Tibial nerve (tissue), 4 donors: ENCODE results near the gene CC2D2B. TPM values are rescaled to one million over a fixed set of nuclear protein-coding genes. Genes with fewer than 3 reads are reported as not detected.

Experiments used
- DNase-seq, 2 donors: peaks; one replicate each; pipeline ENCODE4 v3.0.0-alpha.2; 2019; ENCODE audit warnings: low spot score in 2 of 2
- H3K27ac ChIP-seq, 4 donors: fragments of 200-600 bp; sonication (generic) in 3 of 4; one replicate each; pipeline ENCODE4 v1.5.1; 2017 to 2019; ENCODE audit warnings: mild to moderate bottlenecking in 1 of 4
- H3K27me3 ChIP-seq, 2 donors: fragments of 200-600 bp; sonication (generic) in 1 of 2; one replicate each; pipeline versions ENCODE4 v1.5.1 to v1.6.0; 2017 to 2019
- H3K36me3 ChIP-seq, 3 donors: fragments of 200-600 bp; sonication (generic); one replicate each; pipeline ENCODE4 v1.5.1; 2018 to 2019
- H3K4me1 ChIP-seq, 4 donors: fragments of 200-600 bp; sonication (generic) in 3 of 4; one replicate each; pipeline ENCODE4 v1.5.1; 2017 to 2019
- H3K4me3 ChIP-seq, 4 donors: fragments of 200-600 bp; sonication (generic) in 3 of 4; one replicate each; pipeline ENCODE4 v1.5.1; 2017 to 2019; ENCODE audit warnings: mild to moderate bottlenecking in 1 of 4, moderate library complexity in 1 of 4
- H3K9me3 ChIP-seq, 4 donors: fragments of 200-600 bp; sonication (generic) in 3 of 4; one replicate each; pipeline ENCODE4 v1.5.1; 2017 to 2019
- EP300 ChIP-seq, 2 donors: sonication (generic); formaldehyde crosslinking; IDR thresholded peaks; one replicate each; pipeline ENCODE4 v1.6.1; 2017; ENCODE audit warnings: antibody characterized with exemption in 2 of 2, mild to moderate bottlenecking in 1 of 2
- POLR2A ChIP-seq, 2 donors: fragments of 450-650 bp; IDR thresholded peaks; one replicate each; pipeline ENCODE4 v1.6.1; 2017; ENCODE audit warnings: antibody characterized with exemption in 2 of 2, mild to moderate bottlenecking in 2 of 2, moderate library complexity in 2 of 2
- WGBS, 2 donors: methylation state at CpG; one replicate each; pipeline ENCODE4 v1.1.5; 2018; 5-methylcytosine and 5-hydroxymethylcytosine counted together
- total RNA-seq, 4 donors: library from RNA; depleted of rRNA; stranded (reverse); fragments of >200 nt; gene quantifications; one replicate each; pipeline ENCODE4 v1.1.0, GENCODE V29; 2016
- TF ChIP-seq, protein P1 (sequence below), 5 experiments: fragments of 200-600 bp in 3 of 5; fragments of 450-650 bp in 2 of 5; sonication (generic) in 3 of 5; IDR thresholded peaks; one replicate each; pipeline ENCODE4 v1.5.1; 2016 to 2019; ENCODE audit warnings: antibody characterized with exemption in 5 of 5, mild to moderate bottlenecking in 3 of 5, moderate library complexity in 2 of 5

CC2D2B gene
- total RNA-seq, 4 donors from 2014 or later: 1.1 to 23.7 (median 1.8) TPM; not detected in 1

DNA sequence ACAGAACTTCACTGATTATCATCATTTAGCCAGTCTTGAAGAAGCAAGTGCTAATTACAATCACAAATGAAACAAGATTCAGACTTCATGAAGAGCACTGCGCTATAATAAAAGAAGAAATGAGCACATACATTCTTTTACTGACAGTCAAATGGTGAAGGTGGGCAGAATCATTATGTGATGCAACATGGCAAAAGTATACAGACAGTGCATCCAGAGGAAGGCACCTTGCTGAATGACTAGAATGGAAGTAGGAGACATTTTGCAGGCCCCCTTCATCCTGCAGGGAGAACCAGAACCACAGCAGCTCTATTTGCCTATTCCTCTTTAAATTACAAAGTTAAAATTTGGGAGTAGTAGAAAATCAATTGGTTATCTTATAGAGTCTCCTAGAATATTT, 31.0 kb upstream of the CC2D2B start:
- H3K4me3 ChIP-seq: no peak overlapping the region
- H3K4me1 ChIP-seq: no peaks in the 10 kb centered on the region
- H3K27me3 ChIP-seq: no peaks in the 10 kb centered on the region
- TF ChIP-seq, protein P1, sequence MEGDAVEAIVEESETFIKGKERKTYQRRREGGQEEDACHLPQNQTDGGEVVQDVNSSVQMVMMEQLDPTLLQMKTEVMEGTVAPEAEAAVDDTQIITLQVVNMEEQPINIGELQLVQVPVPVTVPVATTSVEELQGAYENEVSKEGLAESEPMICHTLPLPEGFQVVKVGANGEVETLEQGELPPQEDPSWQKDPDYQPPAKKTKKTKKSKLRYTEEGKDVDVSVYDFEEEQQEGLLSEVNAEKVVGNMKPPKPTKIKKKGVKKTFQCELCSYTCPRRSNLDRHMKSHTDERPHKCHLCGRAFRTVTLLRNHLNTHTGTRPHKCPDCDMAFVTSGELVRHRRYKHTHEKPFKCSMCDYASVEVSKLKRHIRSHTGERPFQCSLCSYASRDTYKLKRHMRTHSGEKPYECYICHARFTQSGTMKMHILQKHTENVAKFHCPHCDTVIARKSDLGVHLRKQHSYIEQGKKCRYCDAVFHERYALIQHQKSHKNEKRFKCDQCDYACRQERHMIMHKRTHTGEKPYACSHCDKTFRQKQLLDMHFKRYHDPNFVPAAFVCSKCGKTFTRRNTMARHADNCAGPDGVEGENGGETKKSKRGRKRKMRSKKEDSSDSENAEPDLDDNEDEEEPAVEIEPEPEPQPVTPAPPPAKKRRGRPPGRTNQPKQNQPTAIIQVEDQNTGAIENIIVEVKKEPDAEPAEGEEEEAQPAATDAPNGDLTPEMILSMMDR (IDR thresholded peaks at IDR 0.05): no peak
- TF ChIP-seq POLR2A (IDR thresholded peaks at IDR 0.05) (no peak), EP300 (IDR thresholded peaks at IDR 0.05) (no peak)
- no peaks in the 10 kb centered on the region for H3K9me3 ChIP-seq
- DNase-seq: no peak
- no peak overlapping the region for H3K27ac ChIP-seq
- 100% methylated on average over 1 of the region's 1 CpG for WGBS, 2 donors
- peaks cover 0 to 53% (median 5%) of the 10 kb centered on the region in 3 donors for H3K36me3 ChIP-seq

DNA sequence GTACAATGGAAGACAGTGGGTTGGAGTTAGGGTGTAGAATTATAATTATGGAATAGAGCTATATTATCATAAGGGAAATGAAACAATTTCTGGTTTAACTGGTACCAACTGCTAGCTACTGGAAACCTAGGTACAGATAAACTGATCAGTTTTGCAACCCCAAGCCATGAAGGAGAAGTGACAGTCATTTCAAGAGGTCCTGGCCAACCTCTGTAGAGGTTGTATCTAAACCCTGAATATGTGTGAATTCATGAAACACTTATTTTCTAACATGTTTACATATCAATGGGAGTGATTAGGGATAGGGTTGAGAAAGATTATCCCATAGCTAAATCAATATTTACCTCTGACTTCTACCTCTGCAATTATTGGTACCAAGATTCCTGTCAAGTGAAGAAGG, 29.9 kb upstream of the CC2D2B start:
- Histone ChIP-seq H3K36me3 (peaks cover 0 to 41% (median 5%) of the 10 kb centered on the region in 3 donors), H3K4me1 (no peaks in the 10 kb centered on the region), H3K27me3 (no peaks in the 10 kb centered on the region), H3K4me3 (no peak overlapping the region), H3K9me3 (no peaks in the 10 kb centered on the region), H3K27ac (no peak overlapping the region)
- no peak for TF ChIP-seq EP300 (IDR thresholded peaks at IDR 0.05)
- no peak for TF ChIP-seq POLR2A (IDR thresholded peaks at IDR 0.05)
- TF ChIP-seq, protein P1 (IDR thresholded peaks at IDR 0.05): no peak
- no peak for DNase-seq

DNA sequence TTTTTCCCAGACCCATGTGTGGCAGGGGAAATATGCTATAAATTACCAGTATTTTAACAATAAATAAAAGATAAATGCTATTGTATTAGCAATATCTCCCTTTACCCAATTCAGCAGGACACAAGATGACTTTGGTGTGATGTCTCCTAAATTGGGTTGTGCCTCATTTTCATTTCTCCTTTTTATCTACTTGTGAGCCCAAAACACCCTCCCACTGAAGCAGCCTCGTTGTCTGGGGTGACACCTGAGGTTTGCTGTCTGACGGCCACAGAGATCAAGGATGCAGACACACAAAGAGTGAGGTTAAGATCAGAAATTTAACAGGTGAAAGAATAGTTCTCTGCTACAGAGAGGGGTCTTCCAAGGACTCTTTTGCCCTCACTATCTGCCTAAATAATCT, 27.1 kb upstream of the CC2D2B start:
- H3K4me1 ChIP-seq: no peaks in the 10 kb centered on the region
- no peaks in the 10 kb centered on the region for H3K27me3 ChIP-seq
- H3K27ac ChIP-seq: peak overlapping the region in 2 of 4 donors; percentile 1 to 45
- no peak for TF ChIP-seq EP300 (IDR thresholded peaks at IDR 0.05)
- no peak for TF ChIP-seq POLR2A (IDR thresholded peaks at IDR 0.05)
- TF ChIP-seq, protein P1 (IDR thresholded peaks at IDR 0.05): no peak
- WGBS, 2 donors: 66 to 72% methylated on average over 2 of the region's 2 CpGs
- H3K36me3 ChIP-seq: peaks cover 0 to 13% (median 0%) of the 10 kb centered on the region in 3 donors
- H3K9me3 ChIP-seq: no peaks in the 10 kb centered on the region
- no peak for DNase-seq
- no peak overlapping the region for H3K4me3 ChIP-seq

DNA sequence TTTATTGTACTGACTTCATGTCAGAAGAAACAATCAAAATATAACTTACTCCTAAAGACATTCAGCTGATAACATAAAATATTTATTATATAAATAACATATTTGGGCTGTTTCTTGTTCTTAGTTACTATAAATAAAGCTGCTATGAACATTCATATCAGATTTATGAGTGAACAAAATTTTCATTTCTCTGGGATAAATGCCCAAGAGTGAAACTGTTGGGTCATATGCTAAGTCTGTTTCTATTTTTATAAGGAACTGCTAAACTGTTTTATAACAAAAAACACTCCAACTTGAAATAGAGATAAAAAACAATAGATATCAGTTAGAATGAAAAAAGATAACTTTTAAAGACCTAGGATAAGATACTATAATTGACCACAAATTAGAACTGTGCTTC, 26.5 kb upstream of the CC2D2B start:
- Histone ChIP-seq H3K4me1 (no peaks in the 10 kb centered on the region), H3K27ac (peak overlapping the region in 2 of 4 donors; percentile 1 to 45), H3K4me3 (no peak overlapping the region)

DNA sequence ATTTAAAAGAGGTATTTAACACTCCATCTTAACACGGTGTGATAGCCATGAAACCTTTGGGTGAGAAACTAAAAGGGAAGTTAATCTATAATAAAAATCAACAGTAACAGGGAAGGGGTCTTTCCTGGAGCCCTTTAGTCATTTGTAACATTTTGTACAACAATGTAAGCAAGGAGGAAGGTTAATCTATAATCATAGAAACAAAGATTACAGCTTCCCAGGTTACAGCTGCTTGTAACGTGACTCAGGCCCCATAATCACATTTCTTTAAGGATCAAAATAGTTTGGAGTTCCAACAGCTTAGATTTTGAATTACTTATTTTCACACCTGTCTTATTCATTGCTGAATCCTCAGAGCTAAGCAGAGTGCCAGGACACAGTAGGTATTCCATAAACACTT, 17.9 kb upstream of the CC2D2B start:
- Histone ChIP-seq H3K27ac (no peak overlapping the region), H3K4me1 (no peaks in the 10 kb centered on the region), H3K36me3 (peaks cover 0 to 52% (median 0%) of the 10 kb centered on the region in 3 donors), H3K4me3 (no peak overlapping the region), H3K9me3 (no peaks in the 10 kb centered on the region), H3K27me3 (no peaks in the 10 kb centered on the region)
- no peak for DNase-seq
- WGBS, 2 donors: 73 to 85% methylated on average over 2 of the region's 2 CpGs
- TF ChIP-seq, protein P1 (IDR thresholded peaks at IDR 0.05): no peak
- TF ChIP-seq EP300 (IDR thresholded peaks at IDR 0.05) (no peak), POLR2A (IDR thresholded peaks at IDR 0.05) (no peak)

More for the DNA sequence above, 26.5 kb upstream of the CC2D2B start:
- no peak for TF ChIP-seq POLR2A (IDR thresholded peaks at IDR 0.05)
- TF ChIP-seq EP300 (IDR thresholded peaks at IDR 0.05): no peak
- TF ChIP-seq, protein P1 (IDR thresholded peaks at IDR 0.05): no peak
- H3K36me3 ChIP-seq: peaks cover 0 to 7% (median 0%) of the 10 kb centered on the region in 3 donors
- H3K9me3 ChIP-seq: no peaks in the 10 kb centered on the region
- no peak for DNase-seq
- H3K27me3 ChIP-seq: no peaks in the 10 kb centered on the region
